Measurements from ENCODE around the gene PRKAB2.
"Not testable (repeated sequence)": the region's sequence is repeated elsewhere in the genome, so short reads cannot be mapped to it uniquely, and the experiment has no call there.

PRKAB2 gene

GRCh38 chr1:147204080-147204479 lies 31.8 kb upstream of the PRKAB2 start:
- H3K4me2 ChIP-seq (ENCODE audit: low read length): no peak overlapping the region
- no peak overlapping the region for H3K27ac ChIP-seq (ENCODE audit: low read depth, low read length)
- H3K9me2 ChIP-seq (replicated peaks; ENCODE audit: control insufficient read depth, low read length): no peaks in the 10 kb centered on the region
- no peaks in the 10 kb centered on the region for H3F3A ChIP-seq (ENCODE audit: control insufficient read depth, insufficient read depth)
- H3K9me3 ChIP-seq (ENCODE audit: control insufficient read depth, insufficient read depth, low read length): no peaks in the 10 kb centered on the region
- H3K79me2 ChIP-seq (ENCODE audit: control insufficient read depth, low read length): no peaks in the 10 kb centered on the region
- H4K20me1 ChIP-seq (ENCODE audit: control insufficient read depth, insufficient read depth, low read depth, low read length): no peaks in the 10 kb centered on the region
- H3K4me3 ChIP-seq (ENCODE audit: low read length): no peak overlapping the region
- H3K27me3 ChIP-seq (ENCODE audit: control insufficient read depth, low read length): no peaks in the 10 kb centered on the region
- no peak for TF ChIP-seq EZH2phosphoT487 (IDR thresholded peaks at IDR 0.05; ENCODE audit: borderline replicate concordance, low read length)
- H3K4me1 ChIP-seq (ENCODE audit: control insufficient read depth, low read length): peaks cover 11% of the 10 kb centered on the region
- no peaks in the 10 kb centered on the region for H3K36me3 ChIP-seq (ENCODE audit: control insufficient read depth, low read length)

GRCh38 chr1:147202576-147202975 lies 30.3 kb upstream of the PRKAB2 start:
- Histone ChIP-seq H3K36me3 (ENCODE audit: control insufficient read depth, low read length) (no peaks in the 10 kb centered on the region), H3K27ac (ENCODE audit: low read depth, low read length) (no peak overlapping the region), H3K4me1 (ENCODE audit: control insufficient read depth, low read length) (peaks cover 9% of the 10 kb centered on the region), H3F3A (ENCODE audit: control insufficient read depth, insufficient read depth) (no peaks in the 10 kb centered on the region), H4K20me1 (ENCODE audit: control insufficient read depth, insufficient read depth, low read depth, low read length) (no peaks in the 10 kb centered on the region), H3K4me3 (ENCODE audit: low read length) (no peak overlapping the region), H3K9me3 (ENCODE audit: control insufficient read depth, insufficient read depth, low read length) (peaks cover 3% of the 10 kb centered on the region; the same call in 1 of the 2 replicates), H3K79me2 (ENCODE audit: control insufficient read depth, low read length) (no peaks in the 10 kb centered on the region), H3K9me2 (replicated peaks; ENCODE audit: control insufficient read depth, low read length) (no peaks in the 10 kb centered on the region), H3K27me3 (ENCODE audit: control insufficient read depth, low read length) (no peaks in the 10 kb centered on the region), H3K4me2 (ENCODE audit: low read length) (no peak overlapping the region)
- no peak for TF ChIP-seq CTCF (IDR thresholded peaks at IDR 0.05; ENCODE audit: low read depth, low read length, poor library complexity, severe bottlenecking)
- no peak for TF ChIP-seq EZH2phosphoT487 (IDR thresholded peaks at IDR 0.05; ENCODE audit: borderline replicate concordance, low read length)

GRCh38 chr1:147201786-147202185 lies 29.5 kb upstream of the PRKAB2 start:
- H3K4me3 ChIP-seq (ENCODE audit: low read length): no peak overlapping the region
- no peaks in the 10 kb centered on the region for H3K9me2 ChIP-seq (replicated peaks; ENCODE audit: control insufficient read depth, low read length)
- H3K27ac ChIP-seq (ENCODE audit: low read depth, low read length): no peak overlapping the region
- H3K9me3 ChIP-seq (ENCODE audit: control insufficient read depth, insufficient read depth, low read length): peaks cover 3% of the 10 kb centered on the region; the same call in 1 of the 2 replicates
- H3K4me2 ChIP-seq (ENCODE audit: low read length): no peak overlapping the region
- no peaks in the 10 kb centered on the region for H3K79me2 ChIP-seq (ENCODE audit: control insufficient read depth, low read length)
- no peaks in the 10 kb centered on the region for H3F3A ChIP-seq (ENCODE audit: control insufficient read depth, insufficient read depth)
- TF ChIP-seq EZH2phosphoT487 (IDR thresholded peaks at IDR 0.05; ENCODE audit: borderline replicate concordance, low read length) (no peak), CTCF (IDR thresholded peaks at IDR 0.05; ENCODE audit: low read depth, low read length, poor library complexity, severe bottlenecking) (no peak)
- no peaks in the 10 kb centered on the region for H3K27me3 ChIP-seq (ENCODE audit: control insufficient read depth, low read length)
- H3K36me3 ChIP-seq (ENCODE audit: control insufficient read depth, low read length): no peaks in the 10 kb centered on the region
- no peaks in the 10 kb centered on the region for H4K20me1 ChIP-seq (ENCODE audit: control insufficient read depth, insufficient read depth, low read depth, low read length)
- peaks cover 9% of the 10 kb centered on the region for H3K4me1 ChIP-seq (ENCODE audit: control insufficient read depth, low read length)

GRCh38 chr1:147201276-147201675 lies 29.0 kb upstream of the PRKAB2 start:
- H3K4me2 ChIP-seq (ENCODE audit: low read length): no peak overlapping the region
- no peak for TF ChIP-seq CTCF (IDR thresholded peaks at IDR 0.05; ENCODE audit: low read depth, low read length, poor library complexity, severe bottlenecking)
- TF ChIP-seq EZH2phosphoT487 (IDR thresholded peaks at IDR 0.05; ENCODE audit: borderline replicate concordance, low read length): no peak
- H4K20me1 ChIP-seq (ENCODE audit: control insufficient read depth, insufficient read depth, low read depth, low read length): no peaks in the 10 kb centered on the region
- H3F3A ChIP-seq (ENCODE audit: control insufficient read depth, insufficient read depth): no peaks in the 10 kb centered on the region
- no peaks in the 10 kb centered on the region for H3K9me2 ChIP-seq (replicated peaks; ENCODE audit: control insufficient read depth, low read length)
- H3K4me1 ChIP-seq (ENCODE audit: control insufficient read depth, low read length): peaks cover 9% of the 10 kb centered on the region
- no peak overlapping the region for H3K27ac ChIP-seq (ENCODE audit: low read depth, low read length)
- H3K36me3 ChIP-seq (ENCODE audit: control insufficient read depth, low read length): no peaks in the 10 kb centered on the region
- no peaks in the 10 kb centered on the region for H3K79me2 ChIP-seq (ENCODE audit: control insufficient read depth, low read length)
- peaks cover 3% of the 10 kb centered on the region; the same call in 1 of the 2 replicates for H3K9me3 ChIP-seq (ENCODE audit: control insufficient read depth, insufficient read depth, low read length)
- no peak overlapping the region for H3K4me3 ChIP-seq (ENCODE audit: low read length)
- H3K27me3 ChIP-seq (ENCODE audit: control insufficient read depth, low read length): no peaks in the 10 kb centered on the region

GRCh38 chr1:147197324-147197723 lies 25.1 kb upstream of the PRKAB2 start:
- not testable (repeated sequence) for H3K4me1 ChIP-seq (ENCODE audit: control insufficient read depth, low read length); H3K27ac ChIP-seq (ENCODE audit: low read depth, low read length); H3K4me2 ChIP-seq (ENCODE audit: low read length); H3K9me3 ChIP-seq (ENCODE audit: control insufficient read depth, insufficient read depth, low read length); H4K20me1 ChIP-seq (ENCODE audit: control insufficient read depth, insufficient read depth, low read depth, low read length); H3F3A ChIP-seq (ENCODE audit: control insufficient read depth, insufficient read depth); H3K36me3 ChIP-seq (ENCODE audit: control insufficient read depth, low read length); H3K9me2 ChIP-seq (replicated peaks; ENCODE audit: control insufficient read depth, low read length); H3K79me2 ChIP-seq (ENCODE audit: control insufficient read depth, low read length); H3K27me3 ChIP-seq (ENCODE audit: control insufficient read depth, low read length); H3K4me3 ChIP-seq (ENCODE audit: low read length)
